Kidney (tissue), 14 donors: ENCODE measurements around the gene PSMB5. TPM values are rescaled to one million over a fixed set of nuclear protein-coding genes. Genes with fewer than 3 reads are reported as not detected.

ENCODE experiments used
- DNase-seq, 5 donors: peaks; one replicate each; pipeline ENCODE4 v3.0.0-alpha.2; 2013 to 2020
- FAIRE-seq: peaks from 2 replicates; lab custom pipeline; 2012; peaks lifted over from hg19 to GRCh38; lab: Jason Lieb, UNC
- H3K27ac ChIP-seq, 2 donors: one replicate each; pipeline ENCODE4 v1.7.0; 2013; ENCODE audit warnings: low read depth in 2 of 2, low read length in 2 of 2, inconsistent platforms in 1 of 2
- H3K27me3 ChIP-seq: one replicate; pipeline ENCODE4 v1.7.1; 2013; ENCODE audit warnings: low read length, inconsistent platforms; ENCODE audit not compliant: control insufficient read depth, insufficient read depth
- H3K36me3 ChIP-seq, 3 donors: one replicate each; pipeline versions ENCODE4 v1.7.0 to v1.7.1; 2013; ENCODE audit warnings: low read length in 3 of 3, control low read depth in 1 of 3, inconsistent platforms in 1 of 3; ENCODE audit not compliant: insufficient read depth in 3 of 3, control insufficient read depth in 2 of 3
- H3K4me1 ChIP-seq, 3 donors: one replicate each; pipeline versions ENCODE4 v1.7.0 to v1.7.1; 2013; ENCODE audit warnings: low read length in 3 of 3, inconsistent platforms in 1 of 3, low read depth in 1 of 3; ENCODE audit not compliant: control insufficient read depth in 2 of 3, insufficient read depth in 2 of 3
- H3K4me3 ChIP-seq, 3 donors: one replicate each; pipeline versions ENCODE4 v1.7.0 to v1.8.1; 2013; ENCODE audit warnings: low read length in 3 of 3, control low read depth in 1 of 3, inconsistent platforms in 1 of 3
- H3K9ac ChIP-seq, 3 donors: one replicate each; pipeline versions ENCODE4 v1.7.0 to v1.7.1; 2013; ENCODE audit warnings: low read length in 3 of 3, control low read depth in 1 of 3, inconsistent platforms in 1 of 3
- H3K9me3 ChIP-seq, 3 donors: one replicate each; pipeline versions ENCODE4 v1.7.0 to v1.7.1; 2013; ENCODE audit warnings: low read length in 3 of 3, control low read depth in 1 of 3, inconsistent platforms in 1 of 3; ENCODE audit not compliant: control insufficient read depth in 2 of 3, insufficient read depth in 1 of 3
- CTCF ChIP-seq: IDR thresholded peaks from 3 replicates; pipeline ENCODE4 v1.5.1; 2012; ENCODE audit warnings: mild to moderate bottlenecking, moderate library complexity, borderline replicate concordance; ENCODE audit not compliant: insufficient read depth; ENCODE audit errors: extremely low read depth
- intact Hi-C: fragments of 100-400 bp; cut with DNase I; formaldehyde crosslinking; loops from one replicate; pipeline ENCODE4 v1.11.1; 2022
- polyA plus RNA-seq: library from polyadenylated mRNA; stranded (reverse); fragments of 350-450 nt; fragmentation: Illumina TruSeq; extraction: RNeasy Lipid Tissue Mini Kit (QIAGEN cat#74804); gene quantifications from one replicate; pipeline ENCODE4 v1.2.3, GENCODE V29; 2014; ENCODE audit warnings: low read depth, low replicate concordance; ENCODE audit not compliant: insufficient read depth
- total RNA-seq: library from RNA; stranded (reverse); fragmentation: NEBNext Ultra II Directional; extraction: Animal tissue kit (Norgen Biotek cat#: 25700); gene quantifications from one replicate; pipeline ENCODE4 v1.2.1, GENCODE V29; 2021
- donor health status: control.
- donor health status: control.
- donor health status: control.
- donor health status: control.
- donor health status: control.
- donor health status: DM: yes; HTN: yes; CAD: no.
- donor health status: Normal renal cell carcinoma (clear cell type).

Gene PSMB5
- total and polyA plus RNA-seq, 2 donors from 2014 or later: 87.1 to 190 TPM

GRCh38 chr14:23040100-23040499, 5.4 kb upstream of the PSMB5 start:
- Histone ChIP-seq H3K27ac (no peak overlapping the region), H3K27me3 (no peaks in the 10 kb centered on the region), H3K4me1 (no peaks in the 10 kb centered on the region), H3K36me3 (no peaks in the 10 kb centered on the region), H3K4me3 (no peak overlapping the region), H3K9me3 (no peaks in the 10 kb centered on the region), H3K9ac (no peak overlapping the region)
- no peak for FAIRE-seq
- TF ChIP-seq CTCF: no peak
- no peak for DNase-seq
- intact Hi-C loops: no loop called here

- no peak for FAIRE-seq
- peak overlapping the region in 2 of 3 donors; percentile 90 to 99 for H3K9ac ChIP-seq
- intact Hi-C loops: no loop called here
- H3K9me3 ChIP-seq: no peaks in the 10 kb centered on the region
- peak overlapping the region; percentile 86 to 99 (median 96) for H3K4me3 ChIP-seq
- peaks cover 0 to 6% (median 6%) of the 10 kb centered on the region in 3 donors for H3K4me1 ChIP-seq
- H3K36me3 ChIP-seq: peaks cover 8 to 14% (median 13%) of the 10 kb centered on the region in 3 donors
- no peak for TF ChIP-seq CTCF
- DNase-seq: no peak
- H3K27ac ChIP-seq: peak overlapping the region; percentile 98 to 100
- no peaks in the 10 kb centered on the region for H3K27me3 ChIP-seq
Observed at GRCh38 chr14:23035303-23036144, 824 bp upstream of the PSMB5 start.

GRCh38 chr14:23033801-23034497, 751 bp downstream of the PSMB5 start:
- Histone ChIP-seq H3K9me3 (no peaks in the 10 kb centered on the region), H3K27me3 (no peaks in the 10 kb centered on the region), H3K4me1 (peaks cover 0 to 6% (median 6%) of the 10 kb centered on the region in 3 donors), H3K4me3 (peak overlapping the region; percentile 86 to 99 (median 96)), H3K36me3 (peaks cover 8 to 16% (median 13%) of the 10 kb centered on the region in 3 donors), H3K27ac (peak overlapping the region; percentile 98 to 100), H3K9ac (peak overlapping the region; percentile 79 to 99 (median 90))
- no peak for TF ChIP-seq CTCF
- intact Hi-C loops: no loop called here
- DNase-seq (no peak), FAIRE-seq (no peak)
